Measurements from ENCODE around the gene VAV3.

The VAV3 gene

GRCh38 chr1:107570768-107571167 is 394.2 kb downstream of the VAV3 start:
- TF ChIP-seq ZFX (IDR thresholded peaks at IDR 0.05; ENCODE audit: borderline replicate concordance): no peak
- TF ChIP-seq, protein P1, sequence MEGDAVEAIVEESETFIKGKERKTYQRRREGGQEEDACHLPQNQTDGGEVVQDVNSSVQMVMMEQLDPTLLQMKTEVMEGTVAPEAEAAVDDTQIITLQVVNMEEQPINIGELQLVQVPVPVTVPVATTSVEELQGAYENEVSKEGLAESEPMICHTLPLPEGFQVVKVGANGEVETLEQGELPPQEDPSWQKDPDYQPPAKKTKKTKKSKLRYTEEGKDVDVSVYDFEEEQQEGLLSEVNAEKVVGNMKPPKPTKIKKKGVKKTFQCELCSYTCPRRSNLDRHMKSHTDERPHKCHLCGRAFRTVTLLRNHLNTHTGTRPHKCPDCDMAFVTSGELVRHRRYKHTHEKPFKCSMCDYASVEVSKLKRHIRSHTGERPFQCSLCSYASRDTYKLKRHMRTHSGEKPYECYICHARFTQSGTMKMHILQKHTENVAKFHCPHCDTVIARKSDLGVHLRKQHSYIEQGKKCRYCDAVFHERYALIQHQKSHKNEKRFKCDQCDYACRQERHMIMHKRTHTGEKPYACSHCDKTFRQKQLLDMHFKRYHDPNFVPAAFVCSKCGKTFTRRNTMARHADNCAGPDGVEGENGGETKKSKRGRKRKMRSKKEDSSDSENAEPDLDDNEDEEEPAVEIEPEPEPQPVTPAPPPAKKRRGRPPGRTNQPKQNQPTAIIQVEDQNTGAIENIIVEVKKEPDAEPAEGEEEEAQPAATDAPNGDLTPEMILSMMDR (IDR thresholded peaks at IDR 0.05): no peak
- no peak overlapping the region for H3K27ac ChIP-seq

GRCh38 chr1:107563441-107563840 is 401.5 kb downstream of the VAV3 start:
- no peak overlapping the region for H3K27ac ChIP-seq
- TF ChIP-seq ZFX (IDR thresholded peaks at IDR 0.05; ENCODE audit: borderline replicate concordance): no peak
- TF ChIP-seq, protein P1 (IDR thresholded peaks at IDR 0.05): no peak

DNA sequence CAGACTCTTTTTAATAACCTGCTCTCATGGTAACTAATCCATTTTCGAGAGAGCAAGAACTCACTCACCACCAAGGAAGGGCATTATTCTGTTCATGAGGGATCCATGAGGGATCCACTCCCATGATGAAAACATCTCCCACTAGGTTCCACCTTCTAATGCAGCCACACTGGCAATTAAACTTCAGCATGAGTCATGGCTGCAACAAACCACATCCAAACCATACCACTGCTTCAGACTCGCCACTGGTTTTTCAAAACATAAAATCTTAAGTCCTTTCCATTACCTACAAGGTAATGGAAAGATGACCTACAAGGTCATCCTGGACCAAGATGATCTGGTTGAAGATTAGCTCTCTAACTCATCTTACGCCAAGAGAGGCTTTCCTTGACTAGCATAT is 405.1 kb downstream of the VAV3 start:
- H3K27ac ChIP-seq: no peak overlapping the region
- TF ChIP-seq ZFX (IDR thresholded peaks at IDR 0.05; ENCODE audit: borderline replicate concordance): no peak
- TF ChIP-seq, protein P1 (IDR thresholded peaks at IDR 0.05): no peak

- TF ChIP-seq ZFX (IDR thresholded peaks at IDR 0.05; ENCODE audit: borderline replicate concordance): no peak
- TF ChIP-seq, protein P1 (IDR thresholded peaks at IDR 0.05): no peak
- H3K27ac ChIP-seq: no peak overlapping the region
Observed at GRCh38 chr1:107557095-107557494, 407.9 kb downstream of the VAV3 start.

DNA sequence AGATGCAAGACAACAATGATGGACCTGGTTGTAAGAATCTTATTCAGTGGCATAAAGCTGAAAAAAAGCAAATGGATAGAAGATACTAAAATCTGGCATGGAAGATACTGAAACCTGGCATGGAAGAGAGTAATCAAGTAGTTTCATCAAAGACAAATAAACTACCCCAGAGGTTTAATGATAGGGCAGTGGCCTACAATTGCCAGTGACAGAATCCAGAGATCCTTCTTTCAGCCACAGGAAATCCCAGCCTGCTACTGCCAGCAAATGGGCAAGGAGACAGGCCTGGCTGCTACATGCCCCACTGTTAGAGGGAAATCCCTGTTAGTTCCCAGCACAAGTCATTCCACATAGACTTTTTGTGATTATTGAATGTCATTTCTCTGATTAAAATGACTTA is 409.4 kb downstream of the VAV3 start:
- TF ChIP-seq ZFX (IDR thresholded peaks at IDR 0.05; ENCODE audit: borderline replicate concordance): no peak
- TF ChIP-seq, protein P1 (IDR thresholded peaks at IDR 0.05): no peak
- no peak overlapping the region for H3K27ac ChIP-seq

DNA sequence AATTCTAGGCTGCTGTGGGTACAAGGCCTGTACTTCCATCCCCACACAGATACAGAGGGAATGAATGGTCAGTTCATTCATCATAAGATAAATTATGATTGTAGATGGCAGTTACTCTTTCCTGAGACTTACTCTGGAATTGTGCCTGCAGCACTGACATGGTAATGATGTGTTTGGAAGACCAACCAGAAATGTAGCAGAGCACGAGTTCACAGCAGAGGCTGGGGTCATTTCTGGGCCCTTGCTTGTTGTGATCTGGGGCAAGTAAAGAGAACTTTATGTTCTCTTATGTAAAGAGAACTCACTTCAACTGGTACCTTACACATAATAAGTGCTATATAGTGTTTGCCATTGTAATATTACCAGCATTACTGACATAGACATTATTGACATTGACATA is 412.2 kb downstream of the VAV3 start:
- no peak overlapping the region for H3K27ac ChIP-seq
- no peak for TF ChIP-seq ZFX (IDR thresholded peaks at IDR 0.05; ENCODE audit: borderline replicate concordance)
- TF ChIP-seq, protein P1 (IDR thresholded peaks at IDR 0.05): no peak

GRCh38 chr1:107551456-107551855 is 413.5 kb downstream of the VAV3 start:
- TF ChIP-seq ZFX (IDR thresholded peaks at IDR 0.05; ENCODE audit: borderline replicate concordance): no peak
- TF ChIP-seq, protein P1 (IDR thresholded peaks at IDR 0.05): no peak
- H3K27ac ChIP-seq: no peak overlapping the region

All from 22Rv1 (cell line).